HG02588 (cell line): ENCODE data around the gene KCNQ1OT1.

Source experiments
- ATAC-seq: cut with Tn5 transposase; IDR thresholded peaks from one replicate; pipeline ENCODE4 v1.9.1; 2021; ENCODE audit warnings: mild to moderate bottlenecking, moderate library complexity; ENCODE audit not compliant: unreplicated experiment

The KCNQ1OT1 gene

GRCh38 chr11:2612884-2613571, 86.8 kb downstream of the KCNQ1OT1 start:
- ATAC-seq, result no peak

GRCh38 chr11:2609345-2609744, 90.4 kb downstream of the KCNQ1OT1 start:
- ATAC-seq, result no peak

- ATAC-seq, result no peak
Measured at GRCh38 chr11:2599561-2600189, 100.1 kb downstream of the KCNQ1OT1 start.

- no peak for ATAC-seq
Measured at GRCh38 chr11:2595204-2595603, 104.6 kb downstream of the KCNQ1OT1 start.

GRCh38 chr11:2594267-2594666, 105.5 kb downstream of the KCNQ1OT1 start:
- no peak for ATAC-seq

GRCh38 chr11:2593393-2593950, 106.3 kb downstream of the KCNQ1OT1 start:
- ATAC-seq, result no peak

GRCh38 chr11:2592559-2593392, 107.0 kb downstream of the KCNQ1OT1 start:
- ATAC-seq, result no peak

GRCh38 chr11:2591805-2592204, 108.0 kb downstream of the KCNQ1OT1 start:
- ATAC-seq, result no peak

GRCh38 chr11:2590965-2591754, 108.6 kb downstream of the KCNQ1OT1 start:
- ATAC-seq, result no peak

GRCh38 chr11:2590131-2590964, 109.4 kb downstream of the KCNQ1OT1 start:
- ATAC-seq, result no peak

GRCh38 chr11:2589538-2589934, 110.3 kb downstream of the KCNQ1OT1 start:
- no peak for ATAC-seq

- no peak for ATAC-seq
Measured at GRCh38 chr11:2588809-2589537, 110.8 kb downstream of the KCNQ1OT1 start.

- ATAC-seq, result no peak
Measured at GRCh38 chr11:2587976-2588748, 111.6 kb downstream of the KCNQ1OT1 start.

GRCh38 chr11:2587132-2587930, 112.5 kb downstream of the KCNQ1OT1 start:
- ATAC-seq, result no peak

GRCh38 chr11:2586793-2587131, 113.0 kb downstream of the KCNQ1OT1 start:
- ATAC-seq, result no peak

GRCh38 chr11:2586087-2586792, 113.6 kb downstream of the KCNQ1OT1 start:
- ATAC-seq, result no peak

GRCh38 chr11:2585566-2586086, 114.2 kb downstream of the KCNQ1OT1 start:
- no peak for ATAC-seq
